ENCODE measurements around the gene DCDC2C.

Gene DCDC2C

GRCh38 chr2:3742743-3743508, 39.6 kb downstream of the DCDC2C start:
- DNase-seq (ENCODE audit: low read depth in 2 of 2, low spot score in 1 of 2): no peak

GRCh38 chr2:3743951-3744555, 40.7 kb downstream of the DCDC2C start:
- no peak for DNase-seq (ENCODE audit: low read depth in 2 of 2, low spot score in 1 of 2)

- no peak for DNase-seq (ENCODE audit: low read depth in 2 of 2, low spot score in 1 of 2)
These were observed 42.5 kb downstream of the DCDC2C start for GRCh38 chr2:3745920-3746319.

- no peak for DNase-seq (ENCODE audit: low read depth in 2 of 2, low spot score in 1 of 2)
These were observed 43.8 kb downstream of the DCDC2C start for GRCh38 chr2:3747032-3747654.

- no peak for DNase-seq (ENCODE audit: low read depth in 2 of 2, low spot score in 1 of 2)
These were observed 44.5 kb downstream of the DCDC2C start for GRCh38 chr2:3747826-3748225.

- DNase-seq (ENCODE audit: low read depth in 2 of 2, low spot score in 1 of 2): no peak
These were observed 45.8 kb downstream of the DCDC2C start for GRCh38 chr2:3749201-3749600.

- DNase-seq (ENCODE audit: low read depth in 2 of 2, low spot score in 1 of 2): no peak
These were observed 47.9 kb downstream of the DCDC2C start for GRCh38 chr2:3751251-3751650.

GRCh38 chr2:3751806-3752205, 48.4 kb downstream of the DCDC2C start:
- DNase-seq (ENCODE audit: low read depth in 2 of 2, low spot score in 1 of 2): no peak

- DNase-seq (ENCODE audit: low read depth in 2 of 2, low spot score in 1 of 2): no peak
These were observed 49.0 kb downstream of the DCDC2C start for GRCh38 chr2:3752376-3752775.

- no peak for DNase-seq (ENCODE audit: low read depth in 2 of 2, low spot score in 1 of 2)
These were observed 50.2 kb downstream of the DCDC2C start for GRCh38 chr2:3753561-3753960.

GRCh38 chr2:3754280-3754679, 50.9 kb downstream of the DCDC2C start:
- no peak for DNase-seq (ENCODE audit: low read depth in 2 of 2, low spot score in 1 of 2)

GRCh38 chr2:3754795-3755194, 51.4 kb downstream of the DCDC2C start:
- no peak for DNase-seq (ENCODE audit: low read depth in 2 of 2, low spot score in 1 of 2)

GRCh38 chr2:3755277-3755676, 51.9 kb downstream of the DCDC2C start:
- no peak for DNase-seq (ENCODE audit: low read depth in 2 of 2, low spot score in 1 of 2)

GRCh38 chr2:3756306-3756705, 52.9 kb downstream of the DCDC2C start:
- no peak for DNase-seq (ENCODE audit: low read depth in 2 of 2, low spot score in 1 of 2)

GRCh38 chr2:3758906-3759305, 55.5 kb downstream of the DCDC2C start:
- no peak for DNase-seq (ENCODE audit: low read depth in 2 of 2, low spot score in 1 of 2)

- no peak for DNase-seq (ENCODE audit: low read depth in 2 of 2, low spot score in 1 of 2)
These were observed 56.0 kb downstream of the DCDC2C start for GRCh38 chr2:3759331-3759730.

- DNase-seq (ENCODE audit: low read depth in 2 of 2, low spot score in 1 of 2): no peak
These were observed 56.4 kb downstream of the DCDC2C start for GRCh38 chr2:3759761-3760160.

GRCh38 chr2:3761272-3761671, 57.9 kb downstream of the DCDC2C start:
- no peak for DNase-seq (ENCODE audit: low read depth in 2 of 2, low spot score in 1 of 2)

- no peak for DNase-seq (ENCODE audit: low read depth in 2 of 2, low spot score in 1 of 2)
These were observed 59.5 kb downstream of the DCDC2C start for GRCh38 chr2:3762771-3763447.

- DNase-seq (ENCODE audit: low read depth in 2 of 2, low spot score in 1 of 2): no peak
These were observed 63.4 kb downstream of the DCDC2C start for GRCh38 chr2:3766824-3767223.

GRCh38 chr2:3768960-3769765, 65.8 kb downstream of the DCDC2C start:
- no peak for DNase-seq (ENCODE audit: low read depth in 2 of 2, low spot score in 1 of 2)

Measured in stimulated activated CD8-positive, alpha-beta memory T cell treated with anti-CD3 and anti-CD28 coated beads, Interleukin-4, amount 100 ng/mL, for 4 hours (primary cell).